HepG2 (cell line): ENCODE measurements around the gene SLC30A4. TPM values are rescaled to one million over a fixed set of nuclear protein-coding genes. Genes with fewer than 3 reads are reported as not detected.

Experiments
- ATAC-seq: fragments of 200-7000 bp; cut with Tn5 transposase; 3 replicates; pipeline ENCODE4 v1.9.1; 2020; ENCODE audit warnings: mild to moderate bottlenecking, moderate library complexity
- BruUV-seq: library from RNA; stranded (reverse); fragments of 400-500 nt; replicated peaks from 2 replicates; lab custom pipeline; 2021; lab: Mats Ljungman, UMichigan
- CTCF ChIA-PET: fragments of 300-600 bp; formaldehyde crosslinking; extraction: SDS; loops from one replicate; lab custom pipeline; 2021; ENCODE audit warnings: low total read pairs, inconsistent platforms, low intra/inter-chr PET ratio; lab: Yijun Ruan, JAX
- POLR2A ChIA-PET: fragments of 350-600 bp; sonication (Branson Sonifier 250); formaldehyde crosslinking; loops from one replicate; lab custom pipeline; 2020; ENCODE audit warnings: antibody characterized with exemption, inconsistent platforms; lab: Yijun Ruan, JAX
- DNase-seq: peaks from one replicate; pipeline ENCODE4 v3.0.0-alpha.2; 2015; ENCODE audit warnings: low spot score
- FAIRE-seq: peaks from 3 replicates; lab custom pipeline; 2011; peaks lifted over from hg19 to GRCh38; lab: Jason Lieb, UNC
- H2AFZ ChIP-seq: one replicate; pipeline ENCODE4 v1.6.1; 2011; ENCODE audit warnings: low read length, inconsistent platforms
- H3K27ac ChIP-seq: fragments of 300-600 bp; 3 replicates; pipeline ENCODE4 v1.8.0; 2011; ENCODE audit warnings: mixed run types, mild to moderate bottlenecking, mixed read lengths, low read length, inconsistent platforms; ENCODE audit not compliant: insufficient read depth; ENCODE audit errors: extremely low read length
- H3K27me3 ChIP-seq, 2 experiments: fragments of 200-600 bp in 1 of 2; 2 replicates in 1 of 2; 3 replicates in 1 of 2; pipeline versions ENCODE4 v1.6.0 to v1.8.0; 2011; ENCODE audit warnings: low read length in 2 of 2, mild to moderate bottlenecking in 2 of 2, moderate library complexity in 2 of 2, inconsistent platforms in 1 of 2; ENCODE audit not compliant: insufficient read depth in 2 of 2, control insufficient read depth in 1 of 2
- H3K36me3 ChIP-seq, 2 experiments: fragments of 200-600 bp in 1 of 2; replicated peaks in 1 of 2; 2 replicates in 1 of 2; 3 replicates in 1 of 2; pipeline versions ENCODE4 v1.5.1 to v1.8.0; 2011; ENCODE audit warnings: low read length in 2 of 2, inconsistent platforms in 1 of 2; ENCODE audit not compliant: insufficient read depth in 2 of 2, control insufficient read depth in 1 of 2
- H3K4me1 ChIP-seq: 2 replicates; pipeline ENCODE4 v1.5.1; 2012; ENCODE audit warnings: low read length, inconsistent platforms; ENCODE audit not compliant: insufficient read depth
- H3K4me2 ChIP-seq: 2 replicates; pipeline ENCODE4 v1.6.0; 2011; ENCODE audit warnings: low read depth, low read length, inconsistent platforms
- H3K4me3 ChIP-seq, 3 experiments: fragments of 200-600 bp in 1 of 3; sonication (generic), shearing (Covaris generic) in 1 of 3; replicated peaks in 1 of 3; 2 replicates each; pipeline ENCODE4 v1.5.1; 2011 to 2016; ENCODE audit warnings: low read length in 3 of 3, inconsistent platforms in 2 of 3, low read depth in 2 of 3, mild to moderate bottlenecking in 2 of 3, control low read depth in 1 of 3, mixed read lengths in 1 of 3; ENCODE audit not compliant: insufficient read depth in 1 of 3
- H3K79me2 ChIP-seq: one replicate; pipeline ENCODE4 v1.6.1; 2011; ENCODE audit warnings: low read length, inconsistent platforms; ENCODE audit not compliant: insufficient read depth
- H3K9ac ChIP-seq: 2 replicates; pipeline ENCODE4 v1.6.0; 2011; ENCODE audit warnings: mild to moderate bottlenecking, low read depth, low read length, inconsistent platforms; ENCODE audit not compliant: insufficient read depth
- H3K9me3 ChIP-seq: 2 replicates; pipeline ENCODE4 v1.5.1; 2012; ENCODE audit warnings: mild to moderate bottlenecking, low read length
- H4K20me1 ChIP-seq: 2 replicates; pipeline ENCODE4 v1.6.0; 2011; ENCODE audit warnings: inconsistent platforms, mild to moderate bottlenecking, low read length, moderate library complexity; ENCODE audit not compliant: insufficient read depth
- BRF2 ChIP-seq: sonication (generic); formaldehyde crosslinking; IDR thresholded peaks from 2 replicates; pipeline ENCODE4 v1.8.1; 2022; ENCODE audit warnings: mild to moderate bottlenecking, missing genetic modification reagents
- EZH2 ChIP-seq: conservative IDR thresholded peaks from 2 replicates; pipeline ENCODE4 v1.6.1; 2012; ENCODE audit warnings: mild to moderate bottlenecking, low read depth, low read length, moderate library complexity
- KAT2B ChIP-seq: fragments of 150-350 bp; IDR thresholded peaks from 2 replicates; pipeline ENCODE4 v1.6.1; 2014; ENCODE audit warnings: low read depth, low read length, borderline replicate concordance
- KIAA2018 ChIP-seq: sonication (generic); formaldehyde crosslinking; IDR thresholded peaks from 2 replicates; pipeline ENCODE4 v1.5.0; 2020; ENCODE audit warnings: mild to moderate bottlenecking, missing genetic modification reagents, borderline replicate concordance
- NCOA2 ChIP-seq: sonication (generic); formaldehyde crosslinking; IDR thresholded peaks from 2 replicates; pipeline ENCODE4 v1.8.0; 2022; ENCODE audit warnings: inconsistent platforms
- NKX3-1 ChIP-seq: sonication (generic); formaldehyde crosslinking; IDR thresholded peaks from 2 replicates; pipeline ENCODE4 v1.5.0; 2020; ENCODE audit warnings: missing genetic modification reagents
- TEF ChIP-seq: sonication (generic); formaldehyde crosslinking; IDR thresholded peaks from 2 replicates; pipeline ENCODE4 v1.5.0; 2020; ENCODE audit warnings: missing genetic modification reagents
- U2AF1 ChIP-seq: fragments of 200-400 bp; formaldehyde crosslinking; optimal IDR thresholded peaks from 2 replicates; pipeline ENCODE3; 2017; ENCODE audit warnings: mild to moderate bottlenecking, low read depth, low read length
- ZMYM4 ChIP-seq: sonication (generic); formaldehyde crosslinking; IDR thresholded peaks from 2 replicates; pipeline ENCODE4 v1.8.1; 2023; ENCODE audit warnings: mild to moderate bottlenecking, missing genetic modification reagents
- ZNF503 ChIP-seq: sonication (generic); formaldehyde crosslinking; IDR thresholded peaks from 2 replicates; pipeline ENCODE4 v1.4.0; 2020; ENCODE audit warnings: missing genetic modification reagents
- ZNF572 ChIP-seq: sonication (generic); formaldehyde crosslinking; IDR thresholded peaks from 2 replicates; pipeline ENCODE4 v1.5.1; 2020; ENCODE audit warnings: mild to moderate bottlenecking, missing genetic modification reagents
- ZNF598 ChIP-seq: sonication (generic); formaldehyde crosslinking; IDR thresholded peaks from 2 replicates; pipeline ENCODE4 v1.5.1; 2020; ENCODE audit warnings: mild to moderate bottlenecking, missing genetic modification reagents, borderline replicate concordance
- ZNF616 ChIP-seq: sonication (generic); formaldehyde crosslinking; IDR thresholded peaks from 2 replicates; pipeline ENCODE4 v1.5.0; 2020; ENCODE audit warnings: low read depth, mild to moderate bottlenecking, missing genetic modification reagents
- ZNF672 ChIP-seq: sonication (generic); formaldehyde crosslinking; IDR thresholded peaks from 2 replicates; pipeline ENCODE4 v1.8.1; 2022; ENCODE audit warnings: missing genetic modification reagents
- ZNF720 ChIP-seq: sonication (generic); formaldehyde crosslinking; IDR thresholded peaks from 2 replicates; pipeline ENCODE4 v1.4.0; 2020; ENCODE audit warnings: missing genetic modification reagents
- WGBS: methylation state at CpG from one replicate; pipeline ENCODE4 v1.1.6; 2017; ENCODE audit warnings: low lambda C conversion rate; 5-methylcytosine and 5-hydroxymethylcytosine counted together
- in situ Hi-C: cut with HindIII; loops from 2 replicates; pipeline ENCODE4 v1.10.0; 2017; ENCODE audit warnings: low pct_unique_long_range_greater_than_20kb; ENCODE audit not compliant: extremely low pct_ligation_motif_present
- intact Hi-C: fragments of 100-400 bp; cut with micrococcal nuclease; formaldehyde crosslinking; loops from one replicate; pipeline ENCODE4 v1.10.0; 2022; ENCODE audit not compliant: unreplicated experiment
- polyA plus RNA-seq, 8 experiments: library from polyadenylated mRNA; depleted of rRNA in 3 of 8; stranded (reverse) in 7 of 8; unstranded in 1 of 8; fragments of >200 nt; fragmentation: Illumina TruSeq in 4 of 8; extraction: Trizol in 4 of 8; gene quantifications; 2 replicates each; pipeline versions ENCODE4 v1.2.1 to v1.2.3, GENCODE V29; 2011 to 2016; ENCODE audit warnings: low read depth in 4 of 8, missing spikeins in 1 of 8, mixed read lengths in 1 of 8; ENCODE audit not compliant: insufficient read depth in 1 of 8
- total RNA-seq, 5 experiments: library from RNA; depleted of rRNA; stranded (reverse); fragments of >200 nt; fragmentation: Illumina TruSeq; extraction: Trizol; gene quantifications; 2 replicates each; pipeline ENCODE4 v1.2.3, GENCODE V29; 2016; ENCODE audit warnings: low read depth in 1 of 5

The SLC30A4 gene
- total and polyA plus RNA-seq, 2 of the 13 experiments (the other 11 are each of a cell fraction or from before 2014, with no cell fraction given), result 0.01 to 0.04 TPM

- 0% methylated on average over 2 of the region's 2 CpGs for WGBS
- Histone ChIP-seq H3K27ac (no peak overlapping the region), H3K9me3 (no peaks in the 10 kb centered on the region), H3K9ac (no peak overlapping the region), H3K4me3 (no peak overlapping the region), H3K4me1 (no peaks in the 10 kb centered on the region), H3K4me2 (no peak overlapping the region), H3K27me3 (no peaks in the 10 kb centered on the region), H4K20me1 (no peaks in the 10 kb centered on the region), H3K79me2 (no peaks in the 10 kb centered on the region), H3K36me3 (no peaks in the 10 kb centered on the region), H2AFZ (no peak overlapping the region)
- TF ChIP-seq TEF (CRISPR knock-in tag) (no peak), NCOA2 (CRISPR knock-in tag) (no peak), U2AF1 (no peak), EZH2 (no peak), ZNF672 (no peak), KIAA2018 (no peak), ZNF616 (no peak), BRF2 (CRISPR knock-in tag) (no peak), NKX3-1 (no peak), ZNF720 (CRISPR knock-in tag) (no peak), KAT2B (no peak), ZNF598 (CRISPR knock-in tag) (no peak), ZNF572 (CRISPR knock-in tag) (no peak), ZMYM4 (CRISPR knock-in tag) (no peak), ZNF503 (no peak)
- FAIRE-seq (no peak), DNase-seq (no peak), ATAC-seq (no peak)
- ChIA-PET CTCF (no interaction called here), POLR2A (no interaction called here)
- in situ Hi-C loops, result no loop called here
- BruUV-seq, result no TSS peak
- intact Hi-C loops, result no loop called here
Measured at GRCh38 chr15:45496658-45497057, 25.9 kb downstream of the SLC30A4 start.
